Tibial nerve (tissue), 4 donors: Measurements from ENCODE around the gene KRTAP10-8.
"Not testable (repeated sequence)": the region's sequence is repeated elsewhere in the genome, so short reads cannot be mapped to it uniquely, and the experiment has no call there.

Experiments
- CTCF ChIP-seq, 5 experiments: fragments of 200-600 bp in 3 of 5; fragments of 450-650 bp in 2 of 5; sonication (generic) in 3 of 5; IDR thresholded peaks; one replicate each; pipeline ENCODE4 v1.5.1; 2016 to 2019; ENCODE audit warnings: antibody characterized with exemption in 5 of 5, mild to moderate bottlenecking in 3 of 5, moderate library complexity in 2 of 5
- EP300 ChIP-seq, 2 donors: sonication (generic); formaldehyde crosslinking; IDR thresholded peaks; one replicate each; pipeline ENCODE4 v1.6.1; 2017; ENCODE audit warnings: antibody characterized with exemption in 2 of 2, mild to moderate bottlenecking in 1 of 2
- POLR2A ChIP-seq, 2 donors: fragments of 450-650 bp; IDR thresholded peaks; one replicate each; pipeline ENCODE4 v1.6.1; 2017; ENCODE audit warnings: antibody characterized with exemption in 2 of 2, mild to moderate bottlenecking in 2 of 2, moderate library complexity in 2 of 2

GRCh38 chr21:44601091-44601490 lies 10.8 kb upstream of the KRTAP10-8 start:
- TF ChIP-seq POLR2A, CTCF, EP300 (IDR thresholded peaks at IDR 0.05): not testable (repeated sequence)
